ENCODE results near the gene PPP2R5E. TPM values are rescaled to one million over a fixed set of nuclear protein-coding genes. Genes with fewer than 3 reads are reported as not detected.

The PPP2R5E gene
- total and polyA plus RNA-seq, 2 experiments from 2014 or later: 30.9 to 31.4 TPM

- H3K4me2 ChIP-seq: no peak overlapping the region
- no peak overlapping the region for H3K27ac ChIP-seq
- H3K9me3 ChIP-seq (ENCODE audit: low read depth): no peaks in the 10 kb centered on the region
- H3K4me1 ChIP-seq (ENCODE audit: insufficient read depth): no peaks in the 10 kb centered on the region
- H4K20me1 ChIP-seq (ENCODE audit: insufficient read depth, poor library complexity, severe bottlenecking): no peaks in the 10 kb centered on the region
- no peak overlapping the region for H2AFZ ChIP-seq
- WGBS (ENCODE audit: low lambda C conversion rate, missing lambda C conversion rate): 97% methylated on average over 7 of the region's 7 CpGs
- no peaks in the 10 kb centered on the region for H3K79me2 ChIP-seq
- TF ChIP-seq CTCF (IDR thresholded peaks at IDR 0.05; ENCODE audit: poor library complexity) (no peak), EZH2 (IDR thresholded peaks at IDR 0.05; ENCODE audit: borderline replicate concordance) (no peak), EZH2phosphoT487 (IDR thresholded peaks at IDR 0.05; ENCODE audit: low read depth, severe bottlenecking, unreplicated experiment) (no peak)
- no peaks in the 10 kb centered on the region for H3K9me2 ChIP-seq (replicated peaks; ENCODE audit: insufficient read depth)
- no peak overlapping the region for H3K4me3 ChIP-seq
- DNase-seq (ENCODE audit: low spot score): no peak
- H3K27me3 ChIP-seq: no peaks in the 10 kb centered on the region
- no peaks in the 10 kb centered on the region for H3K36me3 ChIP-seq (replicated peaks; ENCODE audit: insufficient read depth, low read depth)
Observed at GRCh38 chr14:63357841-63358240, 185.3 kb downstream of the PPP2R5E start.

- Histone ChIP-seq H3K27me3 (no peaks in the 10 kb centered on the region), H3K27ac (no peak overlapping the region), H3K4me3 (no peak overlapping the region), H3K9me2 (replicated peaks; ENCODE audit: insufficient read depth) (no peaks in the 10 kb centered on the region), H2AFZ (no peak overlapping the region), H3K4me1 (ENCODE audit: insufficient read depth) (no peaks in the 10 kb centered on the region), H4K20me1 (ENCODE audit: insufficient read depth, poor library complexity, severe bottlenecking) (no peaks in the 10 kb centered on the region), H3K9me3 (ENCODE audit: low read depth) (no peaks in the 10 kb centered on the region), H3K79me2 (no peaks in the 10 kb centered on the region), H3K4me2 (no peak overlapping the region), H3K36me3 (replicated peaks; ENCODE audit: insufficient read depth, low read depth) (no peaks in the 10 kb centered on the region)
- no peak for TF ChIP-seq EZH2 (IDR thresholded peaks at IDR 0.05; ENCODE audit: borderline replicate concordance)
- TF ChIP-seq CTCF (IDR thresholded peaks at IDR 0.05; ENCODE audit: poor library complexity): no peak
- no peak for TF ChIP-seq EZH2phosphoT487 (IDR thresholded peaks at IDR 0.05; ENCODE audit: low read depth, severe bottlenecking, unreplicated experiment)
- WGBS (ENCODE audit: low lambda C conversion rate, missing lambda C conversion rate): 59% methylated on average over 3 of the region's 3 CpGs
- no peak for DNase-seq (ENCODE audit: low spot score)
Observed at GRCh38 chr14:63345826-63346225, 197.4 kb downstream of the PPP2R5E start.

- DNase-seq (ENCODE audit: low spot score): no peak
- Histone ChIP-seq H3K9me3 (ENCODE audit: low read depth) (no peaks in the 10 kb centered on the region), H3K36me3 (replicated peaks; ENCODE audit: insufficient read depth, low read depth) (no peaks in the 10 kb centered on the region), H2AFZ (no peak overlapping the region), H3K4me2 (no peak overlapping the region), H3K4me1 (ENCODE audit: insufficient read depth) (no peaks in the 10 kb centered on the region), H3K27ac (no peak overlapping the region), H4K20me1 (ENCODE audit: insufficient read depth, poor library complexity, severe bottlenecking) (no peaks in the 10 kb centered on the region), H3K4me3 (no peak overlapping the region), H3K79me2 (no peaks in the 10 kb centered on the region), H3K27me3 (no peaks in the 10 kb centered on the region), H3K9me2 (replicated peaks; ENCODE audit: insufficient read depth) (no peaks in the 10 kb centered on the region)
- TF ChIP-seq CTCF (IDR thresholded peaks at IDR 0.05; ENCODE audit: poor library complexity) (no peak), EZH2phosphoT487 (IDR thresholded peaks at IDR 0.05; ENCODE audit: low read depth, severe bottlenecking, unreplicated experiment) (no peak), EZH2 (IDR thresholded peaks at IDR 0.05; ENCODE audit: borderline replicate concordance) (no peak)
- 48% methylated on average over 4 of the region's 4 CpGs for WGBS (ENCODE audit: low lambda C conversion rate, missing lambda C conversion rate)
Observed at GRCh38 chr14:63344336-63344735, 198.8 kb downstream of the PPP2R5E start.

- no peaks in the 10 kb centered on the region for H4K20me1 ChIP-seq (ENCODE audit: insufficient read depth, poor library complexity, severe bottlenecking)
- H3K4me1 ChIP-seq (ENCODE audit: insufficient read depth): no peaks in the 10 kb centered on the region
- DNase-seq (ENCODE audit: low spot score): no peak
- TF ChIP-seq CTCF (IDR thresholded peaks at IDR 0.05; ENCODE audit: poor library complexity) (no peak), EZH2 (IDR thresholded peaks at IDR 0.05; ENCODE audit: borderline replicate concordance) (no peak), EZH2phosphoT487 (IDR thresholded peaks at IDR 0.05; ENCODE audit: low read depth, severe bottlenecking, unreplicated experiment) (no peak)
- H2AFZ ChIP-seq: no peak overlapping the region
- 91% methylated on average over 1 of the region's 1 CpG for WGBS (ENCODE audit: low lambda C conversion rate, missing lambda C conversion rate)
- no peaks in the 10 kb centered on the region for H3K79me2 ChIP-seq
- H3K36me3 ChIP-seq (replicated peaks; ENCODE audit: insufficient read depth, low read depth): no peaks in the 10 kb centered on the region
- H3K4me3 ChIP-seq: no peak overlapping the region
- H3K27ac ChIP-seq: no peak overlapping the region
- no peaks in the 10 kb centered on the region for H3K9me3 ChIP-seq (ENCODE audit: low read depth)
- H3K9me2 ChIP-seq (replicated peaks; ENCODE audit: insufficient read depth): no peaks in the 10 kb centered on the region
- H3K4me2 ChIP-seq: no peak overlapping the region
- no peaks in the 10 kb centered on the region for H3K27me3 ChIP-seq
Observed at GRCh38 chr14:63343878-63344277, 199.3 kb downstream of the PPP2R5E start.
